Left renal cortex interstitium (tissue), 4 donors: ENCODE results near the gene ADGRG6. TPM values are rescaled to one million over a fixed set of nuclear protein-coding genes. Genes with fewer than 3 reads are reported as not detected.

Experiments
- DNase-seq, 4 donors: peaks; one replicate each; pipeline ENCODE4 v3.0.0-alpha.2; 2013; ENCODE audit warnings: low read depth in 4 of 4, low spot score in 2 of 4, missing footprints in 1 of 4
- polyA plus RNA-seq, 4 donors: library from polyadenylated mRNA; unstranded; fragments of 120-200 nt; gene quantifications; one replicate each; pipeline ENCODE4 v1.2.1, GENCODE V29; 2013; ENCODE audit not compliant: insufficient read length in 4 of 4

The ADGRG6 gene
- polyA plus RNA-seq, 4 donors: 26.8 to 35.0 (median 27.8) TPM

DNA sequence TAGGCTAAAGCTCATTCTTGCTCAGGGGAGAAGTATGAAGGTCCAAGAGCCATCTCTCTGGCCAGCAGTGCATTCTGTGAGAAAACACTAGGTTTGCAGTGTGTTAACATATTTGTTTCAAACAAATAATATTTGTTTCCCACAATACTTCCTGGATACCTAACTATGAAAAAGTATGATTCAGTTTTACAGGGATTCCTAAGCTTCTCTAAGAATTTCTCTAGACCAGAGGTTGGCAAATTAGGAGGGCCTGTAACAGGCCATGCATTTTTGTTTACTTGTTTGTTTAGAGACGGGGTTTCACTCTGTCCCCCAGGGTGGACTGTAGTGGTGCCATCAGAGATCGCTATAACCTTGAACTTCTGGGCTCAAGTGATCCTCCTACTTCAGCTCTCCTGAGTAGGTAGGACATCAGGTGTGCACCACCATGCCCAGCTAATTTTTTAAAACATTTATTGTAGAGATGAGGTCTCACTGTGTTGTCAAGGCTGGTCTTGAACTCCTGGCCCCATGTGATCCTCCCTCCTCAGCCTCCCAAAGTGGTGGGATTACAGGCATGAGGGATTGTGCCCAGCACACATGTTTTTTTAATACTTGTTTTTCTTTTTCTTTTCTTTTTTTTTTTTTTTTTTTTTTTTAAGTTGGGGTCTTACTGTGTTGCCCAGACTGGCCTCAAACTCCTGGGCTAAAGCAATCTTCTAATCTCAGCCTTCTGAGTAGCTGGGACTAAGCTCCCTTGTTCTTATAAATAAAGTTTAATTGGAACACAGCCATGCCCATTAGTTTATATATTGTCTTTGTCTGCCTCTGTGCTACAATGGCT is 71.7 kb downstream of the ADGRG6 start:
- no peak for DNase-seq

DNA sequence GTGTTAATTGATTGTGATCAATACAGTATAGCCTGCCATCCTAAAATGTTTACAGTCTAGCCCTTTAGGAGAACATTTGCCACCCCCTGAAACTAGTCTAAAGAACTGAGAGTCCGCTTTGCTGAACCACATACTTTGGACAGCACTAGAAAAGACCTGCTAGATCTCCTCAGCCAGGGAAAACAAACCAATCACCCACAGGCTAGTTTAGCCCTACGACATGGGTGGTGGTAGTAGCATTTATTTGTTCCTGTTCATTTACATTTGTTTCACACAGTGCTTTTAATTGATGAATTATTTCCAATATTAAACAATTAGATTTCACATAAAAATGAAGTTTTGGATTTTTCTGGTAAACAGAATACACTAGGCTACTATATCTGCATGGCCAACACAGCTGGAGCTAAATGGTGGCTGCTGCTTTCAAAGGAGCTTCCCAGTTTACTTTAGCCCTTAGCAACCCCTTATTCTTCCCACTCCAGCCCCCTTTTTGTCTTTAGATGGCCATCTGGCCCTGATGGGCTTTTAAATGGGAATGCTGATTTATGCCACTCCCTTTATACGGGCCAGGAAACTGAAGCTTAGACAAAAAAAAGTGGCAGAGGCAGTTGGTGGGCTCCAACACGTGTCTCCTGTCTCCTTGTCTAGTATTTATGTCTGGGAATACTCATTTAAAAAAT is 72.4 kb downstream of the ADGRG6 start:
- DNase-seq: no peak

DNA sequence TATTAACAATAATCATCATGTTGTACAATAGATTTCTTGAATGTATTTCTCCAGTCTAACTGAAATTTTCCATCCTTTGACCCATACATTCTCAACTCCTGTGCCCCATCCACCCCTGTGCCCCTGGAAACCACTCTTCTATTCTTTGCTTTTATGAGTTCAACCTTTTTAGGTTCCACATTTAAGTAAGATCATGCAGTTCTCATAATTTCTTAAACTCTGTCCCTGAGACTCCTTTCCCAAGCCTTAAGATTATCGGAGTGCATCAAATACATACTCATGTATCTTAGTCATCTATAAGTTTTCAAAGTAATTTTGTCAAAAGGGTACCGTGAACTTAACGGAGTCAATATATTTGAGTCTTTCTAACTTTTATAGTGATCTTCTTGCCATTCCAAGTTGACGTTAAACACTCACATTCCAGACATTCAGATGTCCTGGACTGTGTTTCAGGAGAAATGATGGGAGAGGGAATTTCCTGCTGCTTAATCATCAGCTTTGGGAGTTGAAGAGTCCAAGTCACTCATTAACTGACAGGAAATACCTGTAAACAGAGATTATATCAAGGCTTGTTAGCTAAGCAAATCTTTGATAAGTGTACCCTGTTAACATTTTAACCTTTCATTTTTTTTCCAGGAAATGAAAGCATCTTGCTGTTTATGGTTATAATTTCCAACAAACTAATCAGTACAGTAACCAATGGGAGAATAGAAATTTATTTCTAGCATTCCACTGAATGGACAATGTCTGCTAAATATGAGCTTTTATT is 73.3 kb downstream of the ADGRG6 start:
- peak in 1 of 4 donors; percentile 48 for DNase-seq

DNA sequence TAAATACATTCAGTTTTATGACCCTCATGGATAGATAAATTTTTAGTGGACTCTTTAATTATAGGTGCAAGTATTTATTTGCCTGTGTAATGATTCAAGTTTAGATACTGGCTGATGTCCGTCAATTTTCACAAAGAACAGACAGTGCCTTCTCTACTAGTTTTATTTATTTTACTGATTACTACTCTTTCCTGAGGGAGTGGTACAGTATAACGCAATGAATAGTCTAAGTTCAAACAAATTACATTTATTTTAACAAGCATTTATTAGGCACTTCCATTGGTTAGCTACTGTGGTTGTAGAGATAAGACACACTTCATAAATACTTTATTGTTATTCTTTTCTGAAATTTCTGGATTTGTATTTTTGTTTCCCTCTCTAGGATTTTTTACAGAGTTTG is 74.3 kb downstream of the ADGRG6 start:
- no peak for DNase-seq

DNA sequence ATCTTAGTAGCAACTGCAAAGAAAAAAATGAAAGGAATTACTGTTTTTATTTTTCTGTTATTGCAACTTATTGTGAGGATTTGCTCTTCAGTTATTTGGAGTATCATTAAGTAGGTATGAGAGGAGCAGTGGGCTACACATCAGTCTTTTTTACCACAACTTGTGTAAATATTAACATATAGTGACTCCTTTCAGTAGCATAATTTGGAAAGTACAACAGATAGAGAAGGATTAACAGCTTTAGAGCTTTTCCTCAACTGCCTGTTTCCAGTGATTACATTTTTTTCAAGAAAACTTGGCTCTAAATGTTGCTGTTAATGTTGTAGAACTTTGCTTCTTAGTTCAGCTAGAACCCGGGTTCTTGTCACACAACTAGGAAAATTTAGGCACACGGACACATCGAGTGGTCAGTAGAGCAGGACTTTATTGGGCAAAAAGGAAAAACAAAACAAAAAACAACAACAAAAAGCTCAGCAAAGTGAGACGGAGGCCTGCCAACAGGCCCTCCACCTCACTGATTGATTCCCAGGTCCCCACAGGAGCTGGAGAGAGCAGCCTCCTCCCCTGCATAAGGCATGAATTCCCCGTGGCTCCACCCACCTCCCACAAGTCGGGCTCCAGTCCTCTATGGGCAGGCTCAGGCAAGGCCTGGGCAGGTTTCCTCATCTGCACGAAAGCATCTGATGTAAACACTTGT is 75.1 kb downstream of the ADGRG6 start:
- DNase-seq: no peak

DNA sequence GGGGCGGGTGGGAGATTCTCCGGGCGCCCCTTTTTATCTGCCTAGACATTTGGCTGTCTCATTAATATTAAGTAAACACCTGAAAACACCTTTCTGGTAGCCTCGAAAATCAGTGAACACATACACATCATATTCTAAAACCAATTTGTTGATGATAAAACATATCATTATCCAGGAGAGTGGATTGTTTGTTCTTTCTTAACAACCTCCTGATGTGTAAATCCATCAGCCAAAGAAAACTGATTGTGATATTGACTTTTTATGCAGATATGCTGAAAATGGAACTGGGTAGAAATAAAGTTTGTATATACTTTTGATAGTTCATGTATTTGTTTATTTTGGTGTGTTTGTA is 75.7 kb downstream of the ADGRG6 start:
- no peak for DNase-seq

DNA sequence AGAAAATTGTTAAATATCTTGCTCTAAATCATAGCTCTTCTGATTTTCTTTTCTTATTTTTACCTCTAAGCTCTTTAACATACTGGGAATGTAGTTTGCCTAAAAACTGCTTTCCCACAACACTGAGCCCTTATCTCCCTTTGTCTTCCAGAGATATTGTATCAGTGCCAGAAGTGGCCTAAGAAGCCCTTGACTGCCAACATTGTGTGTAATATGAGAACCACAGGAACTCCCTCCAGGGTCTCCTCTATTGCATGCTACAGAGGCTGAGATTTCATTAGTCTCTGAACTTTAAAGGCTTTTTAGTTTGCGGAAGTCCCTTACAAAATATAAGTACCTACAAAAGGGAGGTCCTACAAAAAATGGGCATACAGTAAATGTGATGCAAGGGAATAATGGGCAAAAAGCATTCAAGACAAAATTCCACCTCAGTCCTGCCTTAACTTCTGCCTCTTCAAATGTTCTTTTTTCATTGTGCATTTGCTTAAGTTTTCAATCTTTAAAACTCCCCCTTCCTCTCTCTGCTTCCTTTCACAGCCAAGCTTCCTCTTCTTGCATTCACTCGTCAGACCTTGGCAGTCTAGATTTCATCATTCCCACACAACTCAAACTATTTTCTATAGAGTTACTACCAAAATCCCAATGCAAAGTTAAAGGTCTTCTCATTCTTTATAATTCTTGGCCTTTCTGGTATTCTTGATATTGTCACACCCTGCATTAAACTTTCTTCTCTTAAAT is 76.5 kb downstream of the ADGRG6 start:
- no peak for DNase-seq

DNA sequence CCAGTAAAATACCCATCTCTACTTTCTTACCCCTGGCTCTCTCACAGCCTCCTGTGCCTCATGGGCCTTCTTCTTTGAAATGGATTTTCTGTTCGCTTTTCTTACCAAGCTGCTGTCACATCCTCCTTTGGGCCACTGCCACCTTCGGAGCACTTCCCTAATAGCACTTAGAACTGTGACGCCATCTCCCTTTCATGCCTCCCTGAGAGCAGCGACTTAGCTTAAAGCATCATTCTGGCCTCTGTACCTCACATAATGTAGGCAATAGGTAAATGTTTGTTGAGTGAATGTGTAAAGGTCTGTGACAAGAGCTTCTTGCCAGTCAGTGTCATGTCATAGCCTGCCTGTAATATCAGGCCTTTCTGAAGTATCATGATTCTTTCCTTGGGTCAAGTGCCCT is 78.8 kb downstream of the ADGRG6 start:
- DNase-seq: no peak

DNA sequence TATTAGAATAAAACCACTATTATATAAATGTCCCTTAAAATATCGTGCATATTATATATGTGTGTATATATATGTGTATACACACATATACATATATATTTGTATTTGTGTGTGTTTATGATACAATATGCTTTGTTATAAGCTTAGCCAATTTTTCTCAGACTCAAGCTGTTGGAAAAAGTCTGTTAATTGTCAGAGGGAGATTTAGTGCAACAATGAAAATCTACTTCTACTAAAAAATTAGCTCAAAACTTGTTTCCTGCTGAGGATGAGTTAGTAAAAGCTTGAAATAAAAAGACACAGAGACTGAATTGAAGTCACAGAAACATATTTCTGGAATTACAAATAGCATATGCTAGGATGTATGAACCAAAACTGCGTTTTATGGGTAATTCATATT is 79.4 kb downstream of the ADGRG6 start:
- DNase-seq: no peak

DNA sequence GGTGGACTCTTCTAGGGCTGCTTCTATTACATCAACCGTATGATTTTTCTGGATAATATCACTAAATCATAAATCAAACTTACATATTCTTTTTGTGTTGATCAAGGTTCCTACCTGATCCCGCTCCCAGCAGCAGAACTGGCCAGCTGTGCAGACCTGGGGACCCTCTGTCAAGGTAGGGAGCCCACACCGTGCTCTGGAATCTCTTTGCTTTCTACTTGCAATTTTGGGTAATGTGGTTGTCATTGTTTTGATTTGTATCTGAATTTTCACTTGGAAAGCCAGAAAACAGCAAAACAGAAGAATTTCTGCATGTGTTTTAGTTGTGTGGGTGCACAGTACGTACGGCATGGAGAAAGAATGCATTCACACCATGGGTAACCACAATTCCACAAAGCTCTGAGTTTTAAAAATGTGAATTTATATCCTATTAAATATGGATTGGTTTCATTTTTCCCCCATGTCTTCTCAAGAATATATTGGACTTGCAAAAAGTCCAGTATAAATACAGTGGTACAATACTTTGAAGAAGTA is 80.1 kb downstream of the ADGRG6 start:
- no peak for DNase-seq

DNA sequence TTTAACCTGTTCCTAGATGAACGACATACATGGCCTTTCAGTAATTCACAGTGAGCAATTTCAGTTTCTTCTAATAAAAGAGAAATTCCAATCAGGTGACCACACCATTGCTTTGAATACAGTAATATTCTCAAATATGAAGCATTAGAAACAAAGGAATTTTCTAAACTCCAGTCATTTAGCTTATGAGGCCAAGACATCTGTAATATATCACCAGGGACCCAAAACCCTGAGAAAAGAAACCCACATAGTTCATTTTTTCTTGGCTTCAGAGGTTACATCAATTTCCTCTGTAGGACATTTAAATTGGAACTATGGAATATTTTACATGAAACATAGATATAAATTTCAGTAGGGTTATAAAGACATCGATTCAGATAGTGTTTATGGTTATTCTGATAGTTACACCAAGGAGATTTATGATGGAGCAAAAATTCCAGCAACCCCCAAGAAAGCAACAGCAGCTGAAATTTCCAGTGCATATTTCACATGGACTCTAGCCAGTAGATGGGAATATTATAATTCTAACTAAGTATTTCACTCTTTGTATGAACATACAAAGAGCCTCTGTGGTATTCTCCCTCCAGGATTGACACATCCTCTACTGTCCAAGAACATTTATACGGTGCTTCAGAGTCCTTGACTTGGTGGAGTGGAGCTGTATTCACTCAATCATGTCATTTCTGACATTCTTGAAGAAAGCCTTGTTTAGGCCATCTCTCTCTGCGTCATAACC is 82.9 kb downstream of the ADGRG6 start:
- no peak for DNase-seq

DNA sequence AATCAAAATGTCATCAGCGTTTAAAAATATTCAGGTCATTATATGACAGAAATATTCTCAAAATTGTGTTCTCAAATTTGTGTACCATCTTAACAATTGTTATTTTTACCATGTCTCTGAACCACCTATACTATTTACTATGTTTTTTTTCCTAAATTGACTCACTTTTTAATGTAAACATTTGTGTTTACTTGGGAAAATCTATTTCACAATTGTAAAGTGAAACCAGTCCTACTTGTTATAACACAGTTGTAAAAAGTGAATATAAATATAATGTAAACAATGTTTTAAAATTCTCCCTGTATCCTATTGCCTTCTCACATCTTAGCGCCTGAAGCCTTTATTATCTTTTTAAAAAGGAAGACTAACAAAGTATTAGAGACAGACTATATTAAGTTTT is 83.5 kb downstream of the ADGRG6 start:
- DNase-seq: no peak

DNA sequence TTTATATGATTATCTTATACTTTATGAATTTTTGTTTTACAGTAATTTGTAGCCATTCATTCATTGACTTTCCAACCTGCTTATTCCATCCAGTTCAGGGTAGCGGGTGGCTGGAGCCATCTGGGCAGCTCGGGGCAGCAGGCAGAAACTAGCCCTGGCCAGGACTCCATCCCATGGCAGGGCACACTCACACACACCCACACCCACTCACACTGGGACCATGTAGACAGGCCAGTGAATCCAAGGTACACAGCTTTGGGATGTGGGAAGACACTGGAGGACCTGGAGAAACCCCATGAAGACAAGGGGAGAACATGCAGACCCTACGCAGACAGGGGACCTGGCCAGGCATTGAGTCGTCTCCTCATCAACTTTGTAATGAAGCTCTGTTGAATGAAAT is 84.8 kb downstream of the ADGRG6 start:
- no peak for DNase-seq

DNA sequence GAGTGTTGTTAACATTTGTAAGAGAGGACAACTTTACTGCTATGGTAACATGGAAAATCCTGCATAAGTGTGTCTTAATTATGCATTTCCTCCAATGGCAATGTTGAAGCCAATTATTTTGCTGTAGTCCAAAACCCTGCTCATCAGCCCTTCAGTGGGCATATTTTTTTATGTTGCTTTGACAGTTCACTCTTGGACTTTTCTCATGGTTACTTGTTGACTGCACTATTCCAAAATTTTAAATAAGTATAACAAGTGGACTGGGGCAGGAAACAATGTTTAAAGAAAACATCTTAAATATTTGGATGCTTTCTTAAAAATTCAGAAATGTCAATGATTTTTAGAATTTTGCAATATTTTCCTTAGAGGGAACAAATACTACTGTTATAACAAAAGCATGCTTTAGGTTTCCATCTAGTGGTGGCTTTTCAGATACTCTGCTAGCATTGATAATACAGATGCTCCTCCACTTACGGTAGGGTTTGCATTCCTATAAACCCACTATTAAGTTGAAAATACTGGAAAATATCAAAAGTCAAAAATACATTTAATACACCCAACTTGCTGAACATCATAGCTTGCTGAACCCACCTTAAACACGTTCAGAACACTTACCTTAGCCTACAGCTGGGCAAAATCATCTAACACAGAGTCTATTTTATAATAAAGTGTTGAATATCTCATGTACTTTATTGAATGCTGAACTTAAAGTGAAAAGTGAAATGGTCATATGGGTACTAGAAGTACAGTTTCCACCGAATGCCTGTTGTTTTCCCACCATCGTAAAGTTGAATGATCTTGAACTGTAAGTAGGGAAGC is 86.4 kb downstream of the ADGRG6 start:
- DNase-seq: no peak

DNA sequence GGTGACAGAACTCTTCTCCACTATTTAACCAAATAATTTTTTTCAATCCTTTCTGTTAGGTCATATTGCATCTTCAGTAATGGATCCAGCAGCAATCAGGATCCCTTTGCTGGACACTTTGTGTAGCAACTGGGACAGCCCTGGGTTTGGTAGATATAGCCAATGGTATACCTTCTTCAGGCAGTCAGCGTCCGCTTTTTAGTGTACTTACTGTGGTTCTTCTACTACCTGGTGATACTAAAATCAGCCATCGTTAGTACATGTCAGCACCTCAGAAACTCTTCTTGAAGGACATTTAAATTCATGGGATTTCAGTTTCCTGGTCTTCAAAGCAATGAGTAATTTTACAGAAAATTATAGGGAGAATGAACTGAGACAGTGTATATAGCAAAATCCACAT is 93.5 kb downstream of the ADGRG6 start:
- DNase-seq: no peak

DNA sequence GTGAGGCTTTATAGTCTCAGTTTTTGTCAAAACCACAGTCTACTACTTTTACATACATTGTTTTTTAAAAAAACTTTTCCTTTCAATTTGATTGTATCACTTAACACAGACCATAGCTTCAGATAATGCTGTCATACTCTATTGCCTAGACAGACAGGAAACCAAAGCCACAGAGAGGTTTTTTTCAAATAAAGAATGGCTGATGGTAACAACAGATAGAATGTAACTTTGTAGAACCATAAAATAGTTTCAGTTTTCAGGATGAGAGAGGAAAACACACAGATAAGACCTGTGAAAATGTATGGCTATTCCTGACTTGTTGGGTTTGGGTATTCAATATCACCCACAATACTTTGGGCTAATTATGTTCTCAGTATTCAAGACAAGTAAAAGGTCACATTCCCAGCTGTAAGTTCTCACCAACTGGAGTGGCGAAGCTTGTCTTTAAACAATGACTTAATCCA is 94.0 kb downstream of the ADGRG6 start:
- no peak for DNase-seq

DNA sequence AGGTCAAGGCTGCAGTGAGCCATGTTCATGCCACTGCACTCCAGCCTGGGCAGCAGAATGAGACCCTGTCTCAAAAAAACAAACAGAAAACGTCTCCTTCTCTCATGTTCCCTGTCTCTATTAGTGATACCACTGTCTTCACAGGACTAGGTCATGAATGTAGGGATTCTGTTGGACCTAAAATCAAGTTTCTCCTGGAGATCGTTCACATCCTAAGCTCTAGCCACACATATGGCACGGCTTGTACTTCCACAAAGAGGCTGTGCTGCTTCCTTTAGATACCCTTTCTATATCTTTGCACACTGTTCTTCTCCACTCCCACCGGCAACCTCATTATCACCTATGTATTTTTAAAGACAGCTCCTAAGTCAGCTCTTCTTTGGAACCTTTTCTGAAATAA is 96.5 kb downstream of the ADGRG6 start:
- DNase-seq: no peak

DNA sequence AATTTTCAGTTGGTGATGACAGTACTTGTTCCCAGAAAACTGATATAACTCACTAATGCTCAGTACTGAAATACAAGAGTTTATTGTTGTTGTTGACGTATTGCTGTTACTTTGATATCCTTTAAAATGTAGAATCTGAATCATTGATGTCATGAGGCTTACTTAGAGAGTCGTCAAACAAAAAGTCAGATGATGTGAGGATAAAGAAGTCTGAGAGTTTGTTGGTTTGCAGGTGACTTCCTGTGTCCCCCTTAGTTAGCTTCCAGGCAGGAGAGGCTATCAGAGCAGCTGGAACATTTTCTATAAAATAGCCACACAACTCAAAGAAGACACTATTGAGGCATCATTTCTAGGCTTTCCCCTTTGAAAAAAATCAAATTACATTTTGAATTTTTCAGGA is 97.9 kb downstream of the ADGRG6 start:
- no peak for DNase-seq
